GM23338 (cell line): Measurements from ENCODE around the gene MRPL20.

Source experiments
- CREB1 ChIP-seq: fragments of 250-450 bp; sonication (Bioruptor Pico); IDR thresholded peaks from 2 replicates; pipeline ENCODE4 v1.5.0; 2020; ENCODE audit warnings: low read depth, mild to moderate bottlenecking, moderate library complexity
- CTCF ChIP-seq, 2 experiments: fragments of 200-600 bp in 1 of 2; sonication (generic) in 1 of 2; conservative IDR thresholded peaks; 2 replicates each; pipeline versions ENCODE4 v1.5.1 to v1.6.1; 2016 to 2017; ENCODE audit warnings: antibody characterized with exemption in 2 of 2, low read depth in 2 of 2, mild to moderate bottlenecking in 2 of 2, moderate library complexity in 1 of 2
- EZH2 ChIP-seq: fragments of 200-600 bp; sonication (generic); IDR thresholded peaks from one replicate; pipeline ENCODE4 v1.8.0; 2017; ENCODE audit warnings: antibody characterized with exemption, mild to moderate bottlenecking, low read depth; ENCODE audit not compliant: unreplicated experiment
- EZH2phosphoT487 ChIP-seq: fragments of 200-600 bp; sonication (generic); IDR thresholded peaks from one replicate; pipeline ENCODE4 v1.8.1; 2018; ENCODE audit warnings: antibody characterized with exemption; ENCODE audit not compliant: unreplicated experiment
- POLR2AphosphoS5 ChIP-seq: IDR thresholded peaks from 2 replicates; pipeline ENCODE4 v1.6.1; 2016; ENCODE audit warnings: antibody characterized with exemption, low read depth
- REST ChIP-seq: IDR thresholded peaks from one replicate; pipeline ENCODE4 v1.6.1; 2018; ENCODE audit warnings: antibody characterized with exemption; ENCODE audit not compliant: unreplicated experiment
- ZNF114 ChIP-seq: fragments of 250-450 bp; sonication (Bioruptor Pico); IDR thresholded peaks from 2 replicates; pipeline ENCODE4 v1.5.0; 2020; ENCODE audit warnings: mild to moderate bottlenecking, moderate library complexity
- ZNF462 ChIP-seq: fragments of 250-450 bp; sonication (Bioruptor Pico); IDR thresholded peaks from 2 replicates; pipeline ENCODE4 v1.5.0; 2020; ENCODE audit warnings: mild to moderate bottlenecking, moderate library complexity

GRCh38 chr1:1400576-1401456, 6.3 kb downstream of the MRPL20 start:
- TF ChIP-seq CTCF (conservative IDR thresholded peaks at IDR 0.05; ENCODE audit: low read depth in 2 of 2) (no peak), EZH2 (no peak), REST (no peak), POLR2AphosphoS5 (peak; percentile 57), CREB1 (CRISPR knock-in tag) (no peak), EZH2phosphoT487 (no peak), ZNF114 (no peak), ZNF462 (CRISPR knock-in tag) (no peak)
